ENCODE data around the gene CYP2W1.

Gene CYP2W1

DNA sequence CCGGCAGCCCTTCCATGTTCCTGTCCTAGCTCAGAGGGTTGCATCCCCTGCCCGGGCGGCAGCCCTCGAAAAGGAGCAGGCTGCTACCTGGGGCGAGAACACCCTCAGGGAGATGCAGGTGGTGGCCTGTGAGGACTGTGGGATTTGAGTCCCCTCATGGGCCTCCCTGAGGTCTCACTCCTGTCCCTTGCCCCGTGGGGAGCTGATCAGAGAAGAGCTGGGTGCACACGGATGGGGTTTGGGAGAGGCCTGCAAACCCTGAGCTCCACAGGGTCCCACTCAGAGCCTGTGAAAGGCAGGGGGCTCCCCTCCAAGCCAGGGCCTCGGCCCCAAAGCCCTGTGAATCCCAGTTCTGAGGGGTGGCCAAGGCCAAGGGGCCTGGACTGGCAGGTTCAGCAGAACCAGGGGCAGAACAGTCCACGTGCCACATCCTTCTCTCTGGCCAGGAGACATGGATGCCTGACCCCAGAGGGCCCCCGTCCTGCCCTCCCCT lies 424 bp upstream of the CYP2W1 start:
- DNase-seq: no peak

DNA sequence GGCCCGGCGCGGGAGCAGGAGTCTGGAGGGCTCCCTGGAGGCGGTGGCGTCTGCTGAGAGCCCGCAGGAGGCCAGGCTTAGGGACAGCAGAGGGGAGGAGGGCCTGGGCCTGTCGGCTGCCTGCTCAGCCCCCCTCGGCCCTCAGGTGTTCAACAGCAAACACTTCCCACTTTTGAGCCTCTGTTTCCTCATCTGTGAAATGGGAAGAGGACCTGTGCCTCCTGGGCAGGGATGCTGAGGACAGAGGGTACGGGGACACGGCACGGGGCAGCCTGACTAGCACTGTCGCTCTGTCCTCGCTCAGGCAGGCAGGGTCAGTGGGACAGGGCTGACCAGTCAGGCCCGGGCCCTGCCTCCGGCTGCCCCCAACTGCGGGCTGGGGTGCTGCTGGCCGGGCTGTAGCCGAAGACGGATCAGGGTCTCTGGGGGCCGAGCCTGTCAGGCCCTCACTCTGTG lies 663 bp downstream of the CYP2W1 start:
- no peak for DNase-seq

DNA sequence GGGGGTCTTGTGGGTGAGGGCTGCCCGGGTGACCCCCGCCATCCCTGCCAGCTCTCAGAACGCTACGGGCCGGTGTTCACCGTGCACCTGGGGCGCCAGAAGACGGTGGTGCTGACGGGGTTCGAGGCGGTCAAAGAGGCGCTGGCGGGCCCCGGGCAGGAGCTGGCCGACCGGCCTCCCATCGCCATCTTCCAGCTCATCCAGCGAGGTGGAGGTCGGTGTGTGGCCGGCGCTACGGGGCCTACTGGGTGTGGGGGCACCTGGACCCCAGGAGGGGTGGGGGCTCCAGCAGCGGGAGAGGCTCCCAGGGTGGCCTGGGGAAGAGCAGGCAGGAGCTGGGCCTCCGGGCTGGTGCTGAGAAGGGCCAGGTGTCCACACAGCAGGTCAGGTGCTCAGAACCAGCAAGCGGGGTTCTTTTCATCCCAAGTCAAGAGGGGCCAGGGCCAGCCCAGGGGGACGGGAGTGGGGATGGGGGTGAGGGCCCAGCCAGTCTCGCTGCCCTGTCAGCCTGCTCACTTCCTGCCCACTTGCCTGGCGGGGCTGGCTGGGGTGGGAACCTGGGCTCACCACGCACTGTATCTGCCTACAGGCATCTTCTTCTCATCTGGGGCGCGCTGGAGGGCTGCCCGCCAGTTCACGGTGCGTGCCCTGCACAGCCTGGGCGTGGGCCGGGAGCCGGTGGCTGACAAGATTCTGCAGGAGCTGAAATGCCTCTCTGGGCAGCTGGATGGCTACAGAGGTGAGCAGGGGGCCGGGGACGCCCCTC lies 1.6 kb downstream of the CYP2W1 start:
- no peak for DNase-seq

DNA sequence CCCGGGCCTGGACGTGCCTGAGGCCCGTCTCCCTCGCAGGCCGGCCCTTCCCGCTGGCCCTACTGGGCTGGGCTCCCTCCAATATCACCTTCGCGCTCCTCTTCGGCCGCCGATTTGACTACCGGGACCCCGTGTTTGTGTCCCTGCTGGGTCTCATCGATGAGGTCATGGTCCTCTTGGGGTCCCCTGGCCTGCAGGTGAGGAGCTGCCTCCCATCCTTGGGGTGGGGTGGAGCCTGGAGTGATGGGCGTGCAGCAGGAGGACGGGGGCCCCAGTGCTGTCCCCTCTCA lies 2.1 kb downstream of the CYP2W1 start:
- DNase-seq: no peak

DNA sequence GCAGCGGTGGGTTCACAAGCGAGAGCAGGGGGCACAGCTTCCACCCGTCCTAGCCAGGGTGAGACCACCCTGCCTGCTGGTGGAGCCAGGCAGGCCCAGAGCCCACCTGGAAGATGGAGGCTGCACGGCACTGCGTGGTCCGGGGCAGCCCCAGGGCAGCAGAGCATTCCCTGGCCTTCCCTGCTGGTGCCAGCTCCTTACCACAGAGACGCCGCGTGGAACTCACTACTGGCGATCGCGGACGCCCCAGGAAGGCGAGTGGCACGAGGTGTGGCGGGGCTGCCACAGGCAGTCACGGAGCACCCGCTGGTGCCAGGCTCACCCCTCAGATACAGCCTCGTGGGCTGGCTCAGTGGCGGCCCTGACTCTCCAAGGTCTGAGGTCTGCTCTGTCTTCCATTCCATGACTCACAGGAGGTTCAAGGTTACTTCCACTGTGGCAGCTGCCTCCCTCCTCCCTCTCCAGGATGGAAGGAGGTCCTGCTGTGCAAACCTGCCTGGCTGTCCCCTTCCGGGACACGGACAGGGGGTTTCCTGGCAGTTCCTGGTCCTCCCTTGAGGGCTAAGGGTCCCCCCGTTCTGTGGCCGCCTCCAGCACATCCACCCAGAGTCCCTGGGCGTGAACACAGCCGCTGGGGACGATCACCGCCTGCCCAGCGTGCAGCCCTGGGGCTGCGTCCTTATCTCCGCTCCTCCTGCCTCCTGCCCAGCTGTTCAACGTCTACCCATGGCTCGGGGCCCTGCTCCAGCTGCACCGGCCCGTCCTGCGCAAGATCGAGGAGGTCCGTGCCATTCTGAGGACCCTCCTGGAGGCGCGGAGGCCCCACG lies 3.1 kb downstream of the CYP2W1 start:
- DNase-seq: no peak

GRCh38 chr7:986766-987751 lies 4.1 kb downstream of the CYP2W1 start:
- DNase-seq: no peak

DNA sequence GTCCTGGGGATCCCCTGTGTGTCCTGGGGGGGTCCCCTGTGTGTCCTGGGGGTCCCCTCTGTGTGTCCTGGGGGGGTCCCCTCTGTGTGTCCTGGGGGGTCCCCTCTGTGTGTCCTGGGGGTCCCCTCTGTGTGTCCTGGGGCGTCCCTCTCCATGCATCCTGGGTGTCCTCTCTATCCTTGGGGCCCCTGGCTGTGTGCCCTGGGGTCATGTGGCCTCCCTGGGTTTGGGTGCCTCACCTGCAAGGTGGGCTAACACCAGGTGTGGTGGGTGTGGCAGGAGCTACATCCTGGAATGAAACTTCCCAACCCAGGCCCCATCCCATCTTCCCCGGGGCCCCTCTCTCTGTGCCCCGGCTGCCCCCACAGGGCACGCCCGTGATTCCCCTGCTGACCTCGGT lies 4.9 kb downstream of the CYP2W1 start:
- no peak for DNase-seq

DNA sequence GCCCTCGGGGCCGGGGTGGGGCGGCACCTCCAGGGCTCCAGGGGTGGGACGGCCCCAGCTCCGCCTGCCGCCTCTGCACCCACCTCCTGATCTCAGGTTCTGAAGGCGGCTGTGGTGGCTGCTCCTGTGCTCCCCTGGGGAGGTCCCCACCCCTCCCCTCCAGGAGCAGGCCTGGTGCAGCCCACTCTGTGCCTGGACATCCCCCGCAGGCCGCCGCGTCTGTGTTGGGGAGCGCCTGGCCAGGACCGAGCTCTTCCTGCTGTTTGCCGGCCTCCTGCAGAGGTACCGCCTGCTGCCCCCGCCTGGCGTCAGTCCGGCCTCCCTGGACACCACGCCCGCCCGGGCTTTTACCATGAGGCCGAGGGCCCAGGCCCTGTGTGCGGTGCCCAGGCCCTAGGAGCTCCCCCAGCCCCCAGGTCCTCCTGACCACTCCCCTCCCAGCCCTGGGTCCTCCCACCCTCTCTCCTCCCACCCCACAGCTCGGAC lies 5.5 kb downstream of the CYP2W1 start:
- DNase-seq: no peak

- no peak for DNase-seq
These were observed 6.1 kb downstream of the CYP2W1 start for GRCh38 chr7:988963-989529.

DNA sequence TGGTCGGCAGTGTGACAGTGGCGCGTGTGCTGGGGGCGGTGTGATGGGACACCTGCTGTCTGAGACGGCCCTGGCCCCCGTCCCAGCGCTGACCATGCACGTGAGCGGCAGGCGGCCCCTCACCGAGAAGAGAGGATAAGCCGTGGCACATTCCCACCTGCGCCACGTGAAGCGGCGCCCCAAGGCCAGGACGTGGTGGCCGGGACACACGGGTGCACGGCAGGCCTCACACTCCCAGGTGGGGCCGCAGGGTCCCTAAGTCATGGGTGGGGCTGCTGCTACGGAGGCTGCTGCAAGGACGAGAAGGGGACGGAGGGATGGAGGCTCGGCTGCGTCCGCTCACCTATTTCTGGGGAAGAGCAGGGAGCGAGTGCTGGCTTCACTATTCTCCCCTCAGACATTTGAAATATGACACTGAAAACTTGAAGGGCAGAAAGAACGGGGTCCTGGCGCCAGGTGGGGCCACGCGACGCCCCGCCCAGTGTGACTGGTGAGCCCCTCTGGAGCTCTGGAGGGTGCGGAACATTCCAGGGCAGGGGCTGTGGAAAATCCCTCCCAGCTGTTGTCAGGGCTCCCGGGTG lies 7.5 kb downstream of the CYP2W1 start:
- DNase-seq: no peak

DNA sequence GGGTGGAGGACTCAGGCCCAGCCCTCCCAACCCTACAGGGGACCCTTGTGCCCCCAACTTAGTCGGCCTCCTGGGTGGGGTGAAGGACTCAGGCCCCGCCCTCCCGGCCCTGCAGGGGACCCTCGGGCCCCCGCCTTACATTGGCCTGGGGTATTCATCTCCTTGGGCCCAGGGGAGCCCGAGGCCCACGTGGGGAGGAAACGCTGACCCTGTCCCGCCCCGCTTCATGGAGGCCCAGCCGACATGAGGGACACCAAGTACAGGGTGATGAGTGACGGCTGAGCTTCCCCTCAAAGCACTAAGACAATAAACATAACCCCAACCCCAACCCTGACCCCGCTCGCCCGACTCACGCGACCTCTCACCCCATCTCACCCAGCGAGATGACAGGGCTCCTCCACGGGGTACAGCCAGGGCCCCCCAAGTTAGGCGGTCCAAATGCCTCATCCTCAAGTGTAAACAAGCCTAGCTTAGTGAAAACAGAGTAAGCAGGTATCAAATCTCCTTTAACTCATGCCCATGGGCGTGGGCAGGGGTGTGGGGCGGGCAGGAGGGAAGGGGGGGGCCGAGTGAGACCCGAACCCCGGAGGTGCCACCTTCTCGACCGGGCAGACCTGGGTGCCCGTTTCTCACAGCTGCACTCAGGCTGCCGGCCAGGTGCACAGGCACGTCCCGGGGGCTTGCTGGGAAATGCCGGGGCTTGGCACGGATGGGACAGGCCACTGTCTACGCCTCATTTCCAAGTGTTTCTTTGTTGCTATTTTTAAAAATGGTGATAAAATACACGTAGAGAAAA lies 8.2 kb downstream of the CYP2W1 start:
- no peak for DNase-seq

DNA sequence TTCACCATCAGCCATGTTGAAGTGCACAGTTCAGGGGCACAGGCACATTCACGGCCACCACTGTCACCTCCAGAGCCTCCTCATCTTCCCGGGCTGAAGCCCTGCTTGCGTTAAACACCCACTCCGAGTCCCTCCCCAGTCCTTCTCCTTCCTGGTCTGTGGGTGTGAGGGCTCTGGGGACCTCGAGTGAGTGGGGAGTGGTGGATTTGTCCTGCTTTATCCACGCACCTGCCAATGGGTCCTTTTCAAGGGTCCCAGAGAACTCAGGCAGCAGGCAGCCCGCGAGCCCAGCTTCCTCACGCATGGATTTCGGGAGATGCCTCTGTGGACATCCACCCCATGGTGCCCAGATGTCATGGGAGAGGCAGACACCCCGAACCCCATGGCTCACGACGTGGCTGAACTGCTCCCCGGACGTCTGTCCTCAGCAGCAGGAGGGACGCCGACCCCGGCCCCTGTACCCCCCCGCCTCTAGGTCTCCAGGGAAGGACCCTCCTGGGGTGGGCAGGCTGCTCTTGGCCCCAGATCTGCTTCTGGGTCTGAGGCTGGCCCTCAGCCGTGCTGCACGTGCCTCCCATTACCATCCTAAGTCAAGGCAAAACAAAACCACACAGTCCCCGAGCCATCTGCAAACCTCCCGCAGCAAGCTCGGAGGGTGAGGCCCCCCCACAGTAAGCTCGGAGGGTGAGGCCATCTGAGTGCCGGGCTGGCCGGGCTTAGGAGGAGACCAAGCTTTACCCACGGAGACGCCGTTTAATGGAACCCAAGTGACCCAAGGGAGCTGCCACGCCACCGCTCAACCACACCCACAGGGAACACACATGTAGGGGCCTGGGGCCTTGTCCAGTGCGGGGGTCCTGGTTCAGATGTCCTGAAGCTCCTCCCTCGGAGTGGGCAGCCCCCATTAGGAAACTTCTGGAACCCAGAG lies 9.0 kb downstream of the CYP2W1 start:
- DNase-seq: no peak

DNA sequence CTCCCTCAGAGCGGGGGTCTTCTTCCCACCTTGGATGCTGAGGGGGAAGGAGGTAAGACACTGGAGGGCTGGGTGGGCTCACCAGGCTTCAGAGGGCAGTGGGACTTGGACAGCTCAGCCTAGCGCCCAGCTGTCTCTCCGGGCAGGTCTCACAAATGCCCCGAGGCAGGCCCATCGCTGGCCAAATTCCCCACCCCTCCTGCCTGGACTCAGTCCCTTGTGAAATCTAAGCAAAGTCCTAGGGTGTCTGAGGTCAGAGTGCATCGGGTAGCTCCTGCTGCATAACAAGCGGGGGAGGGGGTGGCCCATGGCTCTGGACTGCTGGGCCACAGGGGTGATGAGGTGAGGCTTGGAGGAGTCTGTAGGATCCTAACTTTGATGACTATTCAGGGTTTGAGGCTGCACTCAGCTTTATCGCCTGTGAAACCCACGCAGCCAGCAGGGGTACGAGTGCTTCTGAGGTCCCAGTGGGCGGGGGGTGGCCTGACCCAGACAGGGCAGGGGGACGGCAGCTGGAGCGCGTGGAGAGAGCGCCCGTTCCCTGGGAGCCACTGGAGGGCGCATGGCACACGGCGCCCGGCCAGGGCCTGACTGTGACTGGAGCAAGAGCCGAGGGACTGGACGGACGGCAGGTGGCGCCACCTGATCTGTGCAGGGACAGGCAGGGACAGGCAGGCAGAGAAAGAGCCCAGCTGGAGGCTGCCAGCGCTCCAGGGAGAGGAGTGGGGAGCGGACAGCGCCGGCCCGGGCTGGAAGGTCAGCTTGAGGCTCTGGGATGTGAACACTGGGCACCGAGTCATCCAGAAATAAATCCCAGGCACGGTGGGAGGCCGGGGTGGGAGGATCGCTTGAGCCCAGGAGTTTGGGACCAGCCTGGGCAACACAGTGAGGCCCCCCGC lies 10.0 kb downstream of the CYP2W1 start:
- peak; percentile 81 to 93 (median 91) for DNase-seq

DNA sequence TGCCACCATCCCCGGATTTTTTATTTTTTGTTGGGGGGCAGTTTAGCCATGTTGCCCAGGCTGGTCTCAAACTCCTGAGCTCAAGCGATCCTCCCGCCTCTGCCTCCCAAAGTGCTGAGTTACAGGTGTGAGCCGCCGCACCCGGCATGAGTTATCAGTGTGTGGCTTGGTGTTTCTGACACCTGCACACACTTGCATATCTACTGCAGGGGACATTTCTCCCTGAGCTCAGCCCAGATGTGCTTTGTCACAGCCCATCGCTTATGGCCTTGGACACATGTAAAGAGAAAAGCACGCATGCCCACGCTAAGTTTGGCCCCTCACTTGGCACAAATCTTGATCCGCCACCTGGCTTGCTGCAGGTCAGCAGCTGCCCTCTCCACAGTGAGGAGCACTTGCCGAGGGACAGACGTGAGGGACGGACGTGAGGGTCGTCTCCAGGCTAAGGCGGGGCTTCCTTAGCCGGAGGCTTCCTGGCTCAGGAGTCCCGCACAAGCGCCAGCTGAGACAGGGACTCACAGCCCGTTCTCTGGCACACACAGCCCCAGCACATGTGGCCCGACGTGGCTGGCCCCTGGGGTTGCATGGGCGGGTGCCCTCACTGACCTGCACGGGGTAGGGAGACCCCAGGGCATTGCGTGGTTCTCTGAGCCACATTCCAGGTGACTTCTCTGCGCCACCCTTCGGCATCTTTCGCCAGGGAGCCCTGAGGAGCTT lies 11.8 kb downstream of the CYP2W1 start:
- DNase-seq: no peak

GRCh38 chr7:995571-995970 lies 12.6 kb downstream of the CYP2W1 start:
- no peak for DNase-seq

DNA sequence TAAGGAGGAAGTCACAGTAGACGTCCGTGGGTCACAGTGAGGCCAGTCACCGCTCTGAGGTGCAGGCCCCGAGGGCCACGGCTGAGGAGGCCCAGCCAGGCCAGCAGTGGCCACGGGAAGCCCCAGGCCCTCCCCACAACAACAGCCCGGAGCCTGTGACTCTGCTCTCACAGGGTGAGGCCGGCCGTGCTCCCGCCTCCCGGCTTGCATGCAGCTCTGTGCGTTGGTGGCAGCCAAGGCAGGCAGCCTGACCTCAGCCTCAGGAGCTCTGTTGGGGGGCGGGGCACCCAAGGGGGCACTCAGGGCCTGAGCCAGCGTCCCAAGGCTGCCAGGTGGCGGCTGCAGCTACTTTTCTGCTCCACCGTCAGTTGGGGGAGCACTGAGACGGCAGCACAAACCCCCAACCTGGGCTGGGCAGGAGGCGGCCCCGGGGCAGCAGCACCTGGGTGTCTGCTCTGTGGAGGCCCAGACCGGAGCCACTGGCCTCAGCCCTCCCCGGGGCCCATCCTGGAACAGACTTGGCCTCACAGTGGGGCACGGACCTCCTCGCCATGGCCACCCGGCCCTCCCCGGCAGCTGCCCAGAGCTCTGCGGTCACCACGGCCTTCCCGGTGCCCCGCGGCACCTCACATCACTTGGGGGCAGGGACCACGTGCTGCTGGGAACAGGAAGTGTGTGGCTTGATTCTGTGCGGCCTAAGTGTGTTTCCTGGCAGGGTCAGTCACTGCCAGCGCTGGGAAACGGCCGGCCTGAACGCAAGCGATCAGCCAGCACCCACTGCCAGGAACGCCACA lies 13.3 kb downstream of the CYP2W1 start:
- no peak for DNase-seq
